Left lung (tissue), 10 donors: ENCODE data around the gene PAH. TPM values are rescaled to one million over a fixed set of nuclear protein-coding genes. Genes with fewer than 3 reads are reported as not detected.
"Not testable (repeated sequence)": the region's sequence is repeated elsewhere in the genome, so short reads cannot be mapped to it uniquely, and the experiment has no call there.

Experiments
- ATAC-seq: fragments of 200-7000 bp; cut with Tn5 transposase; one replicate; pipeline ENCODE4 v1.9.1; 2020; ENCODE audit warnings: moderate library complexity
- DNase-seq, 4 donors: peaks; one replicate each; pipeline ENCODE4 v3.0.0-alpha.2; 2013 to 2020
- H3K27ac ChIP-seq, 2 donors: fragments of 200-600 bp; sonication (generic) in 1 of 2; one replicate each; pipeline versions ENCODE4 v1.5.0 to v1.8.0; 2020 to 2021
- H3K27me3 ChIP-seq, 2 donors: fragments of 200-600 bp; sonication (generic) in 1 of 2; one replicate each; pipeline versions ENCODE4 v1.5.0 to v1.8.0; 2020 to 2021
- H3K36me3 ChIP-seq, 2 donors: fragments of 200-600 bp; sonication (generic) in 1 of 2; one replicate each; pipeline versions ENCODE4 v1.5.0 to v1.8.0; 2020 to 2021
- H3K4me1 ChIP-seq, 2 donors: fragments of 200-600 bp; one replicate each; pipeline ENCODE4 v1.8.0; 2021
- H3K4me3 ChIP-seq, 2 donors: fragments of 200-600 bp; sonication (generic) in 1 of 2; one replicate each; pipeline versions ENCODE4 v1.5.0 to v1.8.0; 2020 to 2021; ENCODE audit warnings: mild to moderate bottlenecking in 1 of 2
- H3K9me3 ChIP-seq, 2 donors: fragments of 200-600 bp; sonication (generic) in 1 of 2; one replicate each; pipeline versions ENCODE4 v1.5.0 to v1.8.0; 2020 to 2021
- CTCF ChIP-seq, 2 donors: fragments of 200-600 bp; sonication (generic) in 1 of 2; IDR thresholded peaks; one replicate each; pipeline versions ENCODE4 v1.5.0 to v1.8.0; 2021; ENCODE audit warnings: antibody characterized with exemption in 2 of 2
- intact Hi-C, 2 donors: fragments of 100-400 bp; cut with DNase I; formaldehyde crosslinking; loops; one replicate each; pipeline versions ENCODE4 v1.11.2 to v1.14.2; 2022
- polyA plus RNA-seq, 6 donors: library from polyadenylated mRNA; unstranded; fragments of 120-200 nt; gene quantifications; one replicate each; pipeline ENCODE4 v1.2.1, GENCODE V29; 2013; ENCODE audit not compliant: insufficient read length in 6 of 6
- total RNA-seq, 2 donors: library from RNA; stranded (reverse); fragmentation: NEBNext Ultra II Directional; extraction: Animal tissue kit (Norgen Biotek cat#: 25700); gene quantifications; one replicate each; pipeline ENCODE4 v1.2.1, GENCODE V29; 2021
- donor health status: DM: no; HTN: yes; CAD: no.
- donor health status: DM: no; HTN: no; CAD: no.

The PAH gene
- total and polyA plus RNA-seq, 8 donors, result 0.29 to 1.1 (median 0.71) TPM; not detected in 2

DNA sequence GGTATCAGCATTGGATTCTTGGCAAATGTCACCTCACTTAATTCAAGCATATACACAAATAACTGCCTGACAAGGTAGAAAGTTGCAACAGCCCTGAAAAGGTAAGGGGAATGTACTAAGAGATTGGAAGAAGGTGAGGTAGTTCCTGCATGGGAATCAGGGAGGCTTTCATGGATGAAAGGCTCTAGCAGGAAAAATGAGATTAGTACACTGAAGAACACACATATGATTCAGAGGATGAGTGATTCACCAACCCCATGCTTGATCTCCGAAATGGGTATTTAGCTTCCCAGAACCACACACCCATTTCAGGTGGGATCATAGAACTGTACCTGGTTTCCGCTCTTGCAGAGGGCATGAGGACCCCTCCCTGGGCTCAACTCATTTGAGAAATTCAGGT, 65.8 kb downstream of the PAH start:
- H3K4me3 ChIP-seq, result no peak overlapping the region
- intact Hi-C loops, result no loop called here
- no peak for ATAC-seq

GRCh38 chr12:102849722-102850447, 67.2 kb downstream of the PAH start:
- intact Hi-C loops, result no loop called here
- Histone ChIP-seq H3K4me1 (no peaks in the 10 kb centered on the region), H3K4me3 (no peak overlapping the region), H3K36me3 (no peaks in the 10 kb centered on the region), H3K27ac (no peak overlapping the region), H3K27me3 (no peaks in the 10 kb centered on the region), H3K9me3 (no peaks in the 10 kb centered on the region)
- no peak for TF ChIP-seq CTCF (IDR thresholded peaks at IDR 0.05)
- no peak for ATAC-seq
- no peak for DNase-seq

More for the DNA sequence above, 65.8 kb downstream of the PAH start:
- Histone ChIP-seq H3K27ac (no peak overlapping the region), H3K9me3 (no peaks in the 10 kb centered on the region), H3K27me3 (no peaks in the 10 kb centered on the region), H3K36me3 (no peaks in the 10 kb centered on the region), H3K4me1 (no peaks in the 10 kb centered on the region)
- no peak for TF ChIP-seq CTCF (IDR thresholded peaks at IDR 0.05)
- no peak for DNase-seq

DNA sequence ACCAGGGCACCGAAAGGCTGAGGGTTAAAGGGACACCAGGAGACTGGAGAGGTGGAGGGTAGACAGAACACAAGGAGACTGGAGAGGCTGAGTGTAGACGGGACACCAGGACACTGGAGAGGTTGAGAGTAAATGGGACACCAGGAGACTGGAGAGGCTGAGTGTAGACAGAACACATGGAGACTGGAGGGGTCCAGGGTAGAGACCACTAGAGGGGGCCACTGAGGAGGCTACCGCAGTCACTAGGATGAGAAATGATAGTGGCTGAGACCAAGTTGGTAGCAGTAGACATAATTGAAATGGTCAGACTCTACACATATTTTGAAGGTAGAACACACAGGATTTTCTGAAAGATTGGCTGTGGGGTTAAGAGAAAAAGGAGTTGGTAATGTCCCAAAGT, 68.2 kb downstream of the PAH start:
- ATAC-seq (no peak), DNase-seq (no peak)
- TF ChIP-seq CTCF (IDR thresholded peaks at IDR 0.05), result no peak
- no peak overlapping the region for H3K27ac ChIP-seq
- H3K4me3 ChIP-seq, result no peak overlapping the region
- no peaks in the 10 kb centered on the region for H3K4me1 ChIP-seq
- no peaks in the 10 kb centered on the region for H3K27me3 ChIP-seq
- intact Hi-C loops, result no loop called here
- H3K36me3 ChIP-seq, result no peaks in the 10 kb centered on the region
- H3K9me3 ChIP-seq, result no peaks in the 10 kb centered on the region

GRCh38 chr12:102847131-102847530, 69.9 kb downstream of the PAH start:
- H3K4me1 ChIP-seq, result no peaks in the 10 kb centered on the region
- ATAC-seq (no peak), DNase-seq (no peak)
- intact Hi-C loops, result no loop called here
- no peaks in the 10 kb centered on the region for H3K36me3 ChIP-seq
- H3K27me3 ChIP-seq, result no peaks in the 10 kb centered on the region
- H3K27ac ChIP-seq, result no peak overlapping the region
- no peak for TF ChIP-seq CTCF (IDR thresholded peaks at IDR 0.05)
- H3K4me3 ChIP-seq, result no peak overlapping the region
- H3K9me3 ChIP-seq, result no peaks in the 10 kb centered on the region

- Histone ChIP-seq H3K4me3 (no peak overlapping the region), H3K27ac (no peak overlapping the region), H3K36me3 (no peaks in the 10 kb centered on the region), H3K9me3 (no peaks in the 10 kb centered on the region), H3K4me1 (no peaks in the 10 kb centered on the region), H3K27me3 (no peaks in the 10 kb centered on the region)
- ATAC-seq (peak; percentile 57), DNase-seq (peak in 1 of 4 donors; percentile 29)
- TF ChIP-seq CTCF (IDR thresholded peaks at IDR 0.05), result no peak
- intact Hi-C loops, result no loop called here
These were observed 83.2 kb downstream of the PAH start for GRCh38 chr12:102833687-102834441.

GRCh38 chr12:102832826-102833225, 84.2 kb downstream of the PAH start:
- intact Hi-C loops, DNase-seq: not testable (repeated sequence)

More at GRCh38 chr12:102832826-102833225, 84.2 kb downstream of the PAH start:
- not testable (repeated sequence) for H3K4me3 ChIP-seq, H3K36me3 ChIP-seq, H3K27me3 ChIP-seq, H3K27ac ChIP-seq, ATAC-seq, H3K9me3 ChIP-seq, H3K4me1 ChIP-seq
